ENCODE measurements around the gene DDX24.

DNA sequence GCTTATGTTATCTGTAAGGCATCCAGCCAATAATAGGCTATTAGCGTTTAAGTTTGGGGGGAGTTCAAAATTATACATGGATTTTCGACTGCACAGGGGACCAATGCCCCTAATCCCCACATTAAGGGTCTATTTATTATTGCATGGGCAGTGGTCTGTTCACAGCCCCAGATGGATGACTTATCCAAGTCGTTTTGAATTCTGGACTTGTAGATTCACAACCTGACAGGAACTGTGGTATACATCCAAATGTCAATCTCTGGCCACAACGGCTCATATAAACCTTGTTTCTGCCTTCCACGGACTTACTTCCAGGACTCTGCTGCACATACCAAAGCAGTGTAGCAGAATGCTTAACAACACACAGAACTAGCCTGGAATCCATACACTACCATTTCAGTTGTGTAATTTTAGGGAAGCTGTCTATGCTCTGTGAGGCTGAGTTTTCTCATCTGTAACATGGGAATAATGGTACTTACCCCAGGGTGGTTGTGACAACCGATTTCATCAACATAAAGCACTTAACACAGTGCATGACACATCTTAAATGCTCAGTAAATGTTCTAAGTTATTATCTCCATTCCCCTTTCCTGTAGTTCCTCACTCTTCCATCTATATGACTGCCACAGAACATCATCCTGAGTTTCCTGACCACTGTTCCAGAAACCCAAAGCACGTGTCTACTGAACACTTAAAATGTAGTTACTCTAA lies 3.7 kb downstream of the DDX24 start:
- TF ChIP-seq, protein P1, sequence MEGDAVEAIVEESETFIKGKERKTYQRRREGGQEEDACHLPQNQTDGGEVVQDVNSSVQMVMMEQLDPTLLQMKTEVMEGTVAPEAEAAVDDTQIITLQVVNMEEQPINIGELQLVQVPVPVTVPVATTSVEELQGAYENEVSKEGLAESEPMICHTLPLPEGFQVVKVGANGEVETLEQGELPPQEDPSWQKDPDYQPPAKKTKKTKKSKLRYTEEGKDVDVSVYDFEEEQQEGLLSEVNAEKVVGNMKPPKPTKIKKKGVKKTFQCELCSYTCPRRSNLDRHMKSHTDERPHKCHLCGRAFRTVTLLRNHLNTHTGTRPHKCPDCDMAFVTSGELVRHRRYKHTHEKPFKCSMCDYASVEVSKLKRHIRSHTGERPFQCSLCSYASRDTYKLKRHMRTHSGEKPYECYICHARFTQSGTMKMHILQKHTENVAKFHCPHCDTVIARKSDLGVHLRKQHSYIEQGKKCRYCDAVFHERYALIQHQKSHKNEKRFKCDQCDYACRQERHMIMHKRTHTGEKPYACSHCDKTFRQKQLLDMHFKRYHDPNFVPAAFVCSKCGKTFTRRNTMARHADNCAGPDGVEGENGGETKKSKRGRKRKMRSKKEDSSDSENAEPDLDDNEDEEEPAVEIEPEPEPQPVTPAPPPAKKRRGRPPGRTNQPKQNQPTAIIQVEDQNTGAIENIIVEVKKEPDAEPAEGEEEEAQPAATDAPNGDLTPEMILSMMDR (IDR thresholded peaks at IDR 0.05) = no peak
- TF ChIP-seq POLR2A (IDR thresholded peaks at IDR 0.05) (no peak), POLR2AphosphoS5 (IDR thresholded peaks at IDR 0.05) (no peak)

Data from suprapubic skin (tissue), 4 donors.